ENCODE results near the gene CHRNA1.

CHRNA1 gene

DNA sequence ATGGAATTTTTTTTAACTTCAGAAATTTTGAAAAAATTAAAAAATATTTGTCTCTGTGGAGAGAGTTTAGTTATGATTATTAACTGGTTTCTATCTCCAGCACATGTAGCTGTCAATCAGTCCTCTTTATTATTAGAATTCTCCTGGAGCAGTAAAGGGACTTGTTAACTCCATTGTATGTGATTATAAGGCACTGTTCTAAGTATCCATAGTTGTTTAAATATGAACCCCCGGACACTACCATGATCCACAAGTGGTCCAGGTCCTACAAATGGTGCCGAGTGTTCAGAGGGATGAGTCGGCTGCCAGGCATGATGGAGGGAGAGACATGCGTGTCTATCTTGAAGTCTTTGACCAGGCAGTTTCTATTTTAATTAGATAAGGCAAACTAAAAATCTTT lies 492 bp downstream of the CHRNA1 start:
- H3K4me3 ChIP-seq (ENCODE audit: low read depth, low read length): no peak overlapping the region
- ChIA-PET POLR2A (no interaction called here), CTCF (interaction anchor here (0.7 to 9.7 kb wide), 10 partner anchors 8 to 235 kb away, joined by 3 to 96 read pairs (median 21); no protein-coding TSS in a partner anchor)
- no peak for DNase-seq (ENCODE audit: low read depth, low spot score)
- TF ChIP-seq, protein P1, sequence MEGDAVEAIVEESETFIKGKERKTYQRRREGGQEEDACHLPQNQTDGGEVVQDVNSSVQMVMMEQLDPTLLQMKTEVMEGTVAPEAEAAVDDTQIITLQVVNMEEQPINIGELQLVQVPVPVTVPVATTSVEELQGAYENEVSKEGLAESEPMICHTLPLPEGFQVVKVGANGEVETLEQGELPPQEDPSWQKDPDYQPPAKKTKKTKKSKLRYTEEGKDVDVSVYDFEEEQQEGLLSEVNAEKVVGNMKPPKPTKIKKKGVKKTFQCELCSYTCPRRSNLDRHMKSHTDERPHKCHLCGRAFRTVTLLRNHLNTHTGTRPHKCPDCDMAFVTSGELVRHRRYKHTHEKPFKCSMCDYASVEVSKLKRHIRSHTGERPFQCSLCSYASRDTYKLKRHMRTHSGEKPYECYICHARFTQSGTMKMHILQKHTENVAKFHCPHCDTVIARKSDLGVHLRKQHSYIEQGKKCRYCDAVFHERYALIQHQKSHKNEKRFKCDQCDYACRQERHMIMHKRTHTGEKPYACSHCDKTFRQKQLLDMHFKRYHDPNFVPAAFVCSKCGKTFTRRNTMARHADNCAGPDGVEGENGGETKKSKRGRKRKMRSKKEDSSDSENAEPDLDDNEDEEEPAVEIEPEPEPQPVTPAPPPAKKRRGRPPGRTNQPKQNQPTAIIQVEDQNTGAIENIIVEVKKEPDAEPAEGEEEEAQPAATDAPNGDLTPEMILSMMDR (IDR thresholded peaks at IDR 0.05; ENCODE audit: insufficient read depth, low read length, missing control alignments): no peak

DNA sequence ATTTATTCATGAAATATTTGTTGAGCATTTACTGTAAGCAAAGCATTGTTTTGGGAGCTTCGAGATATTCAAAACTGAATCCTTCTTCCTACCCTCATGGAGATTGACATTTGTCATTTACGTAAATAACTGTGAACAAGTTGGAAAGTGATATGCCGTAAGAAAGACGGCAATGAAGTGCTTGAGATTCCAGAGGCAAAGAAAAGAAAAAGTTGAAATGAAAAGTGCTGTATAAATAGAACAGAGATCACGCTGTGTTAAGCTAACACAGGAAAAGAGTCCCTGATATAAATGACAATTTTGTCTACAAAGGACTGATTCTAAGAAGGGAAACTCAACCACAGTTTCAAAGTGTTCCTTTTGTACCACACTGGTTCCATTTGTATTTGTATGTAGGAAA lies 1.8 kb downstream of the CHRNA1 start:
- no peak for DNase-seq (ENCODE audit: low read depth, low spot score)
- TF ChIP-seq, protein P1 (IDR thresholded peaks at IDR 0.05; ENCODE audit: insufficient read depth, low read length, missing control alignments): no peak
- H3K4me3 ChIP-seq (ENCODE audit: low read depth, low read length): no peak overlapping the region
- CTCF ChIA-PET: interaction anchor here (1.3 to 9.7 kb wide), 8 partner anchors 10 to 228 kb away, joined by 5 to 96 read pairs (median 38); no protein-coding TSS in a partner anchor
- POLR2A ChIA-PET: no interaction called here

DNA sequence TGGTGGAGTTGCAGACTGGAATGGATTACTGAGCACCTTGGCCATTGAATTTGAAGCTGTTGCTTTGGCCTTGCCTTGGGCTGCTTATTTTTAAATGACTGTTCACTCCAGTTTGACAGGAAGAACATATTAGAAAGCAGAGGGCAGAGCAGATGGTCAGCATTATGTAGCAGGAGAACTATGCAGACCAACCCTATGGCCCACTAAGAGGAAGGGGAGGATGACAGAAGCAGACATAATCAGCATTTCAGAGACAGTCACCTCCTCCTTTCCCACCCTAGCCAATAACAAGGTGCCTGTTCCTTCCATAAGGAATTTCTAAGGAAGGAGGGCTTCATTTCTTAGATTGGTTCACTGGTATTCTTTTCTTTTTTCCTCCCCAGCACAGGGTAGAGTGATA lies 2.4 kb downstream of the CHRNA1 start:
- TF ChIP-seq, protein P1 (IDR thresholded peaks at IDR 0.05; ENCODE audit: insufficient read depth, low read length, missing control alignments): no peak
- ChIA-PET POLR2A (no interaction called here), CTCF (interaction anchor here (0.7 to 9.7 kb wide), 8 partner anchors 10 to 229 kb away, joined by 3 to 96 read pairs (median 38); no protein-coding TSS in a partner anchor)
- no peak for DNase-seq (ENCODE audit: low read depth, low spot score)
- H3K4me3 ChIP-seq (ENCODE audit: low read depth, low read length): no peak overlapping the region

DNA sequence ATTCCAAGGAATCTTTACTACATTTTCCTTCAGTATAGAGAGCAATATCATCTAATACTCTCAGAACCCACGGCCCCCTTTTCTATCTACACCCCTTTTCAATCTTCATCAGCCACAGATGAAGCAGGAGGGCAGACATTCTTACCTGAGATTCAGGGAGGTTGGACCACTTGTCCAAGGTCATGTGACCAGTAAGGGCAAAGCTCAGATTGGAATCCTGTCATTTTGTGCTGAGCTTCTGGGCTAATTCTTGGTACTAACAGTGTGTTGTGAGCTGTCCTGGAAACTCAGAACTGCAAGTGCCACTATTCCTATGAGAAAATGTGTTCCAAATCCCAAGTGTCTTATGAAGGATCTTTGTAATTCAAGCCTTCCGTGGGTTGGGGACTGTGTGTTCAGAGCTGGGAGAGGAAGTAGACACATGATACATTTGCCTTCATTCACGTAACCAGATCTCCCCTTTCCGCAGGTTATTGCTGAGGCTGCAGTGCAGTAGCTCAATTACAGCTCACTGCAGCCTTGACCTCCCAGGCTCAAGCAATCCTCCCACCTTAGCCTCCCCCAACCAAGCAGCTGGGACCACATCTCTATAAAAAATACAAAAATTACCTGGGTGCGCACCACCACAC lies 3.3 kb downstream of the CHRNA1 start:
- TF ChIP-seq, protein P1 (IDR thresholded peaks at IDR 0.05; ENCODE audit: insufficient read depth, low read length, missing control alignments): no peak

DNA sequence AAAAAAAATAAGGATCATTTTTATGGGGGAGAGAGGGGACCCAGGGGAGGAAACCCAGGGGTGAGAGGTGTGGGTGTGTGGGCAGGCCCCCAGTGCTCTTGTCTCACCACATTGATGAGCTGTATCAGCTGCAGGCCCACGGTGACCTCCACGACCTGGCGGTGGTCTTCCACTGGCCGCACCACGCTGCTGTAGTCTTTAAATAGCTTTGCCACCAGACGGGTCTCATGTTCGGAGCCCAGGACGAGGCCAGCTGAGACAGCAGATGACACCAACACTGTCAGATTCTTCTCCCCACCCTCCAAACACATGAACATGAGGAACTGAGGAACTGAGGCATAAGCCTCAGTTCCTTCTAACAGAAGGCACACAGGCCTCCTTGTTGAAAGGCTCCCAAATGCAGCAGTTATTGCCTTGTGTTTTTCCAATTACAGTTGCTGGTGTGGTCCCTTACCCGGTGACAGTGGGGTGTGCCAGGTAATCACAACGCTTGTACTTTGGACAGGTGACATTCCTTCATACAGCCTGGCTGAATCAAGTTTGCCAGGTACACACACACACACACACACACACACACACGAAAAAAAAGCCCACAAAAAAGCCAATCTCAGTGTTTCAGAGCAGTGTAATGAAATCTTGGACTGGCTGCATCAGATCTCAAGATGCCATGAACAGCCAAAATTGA lies 4.7 kb downstream of the CHRNA1 start:
- CTCF ChIA-PET: interaction anchor here (0.9 to 9.7 kb wide), 7 partner anchors 10 to 239 kb away, joined by 3 to 96 read pairs (median 4); no protein-coding TSS in a partner anchor
- TF ChIP-seq, protein P1 (IDR thresholded peaks at IDR 0.05; ENCODE audit: insufficient read depth, low read length, missing control alignments): no peak
- no peak for DNase-seq (ENCODE audit: low read depth, low spot score)
- POLR2A ChIA-PET: no interaction called here
- H3K4me3 ChIP-seq (ENCODE audit: low read depth, low read length): no peak overlapping the region

More for the DNA sequence above, 3.3 kb downstream of the CHRNA1 start:
- no peak overlapping the region for H3K4me3 ChIP-seq (ENCODE audit: low read depth, low read length)
- POLR2A ChIA-PET: no interaction called here
- no peak for DNase-seq (ENCODE audit: low read depth, low spot score)
- CTCF ChIA-PET: interaction anchor here (0.7 to 9.7 kb wide), 6 partner anchors 11 to 229 kb away, joined by 3 to 96 read pairs (median 46); no protein-coding TSS in a partner anchor

DNA sequence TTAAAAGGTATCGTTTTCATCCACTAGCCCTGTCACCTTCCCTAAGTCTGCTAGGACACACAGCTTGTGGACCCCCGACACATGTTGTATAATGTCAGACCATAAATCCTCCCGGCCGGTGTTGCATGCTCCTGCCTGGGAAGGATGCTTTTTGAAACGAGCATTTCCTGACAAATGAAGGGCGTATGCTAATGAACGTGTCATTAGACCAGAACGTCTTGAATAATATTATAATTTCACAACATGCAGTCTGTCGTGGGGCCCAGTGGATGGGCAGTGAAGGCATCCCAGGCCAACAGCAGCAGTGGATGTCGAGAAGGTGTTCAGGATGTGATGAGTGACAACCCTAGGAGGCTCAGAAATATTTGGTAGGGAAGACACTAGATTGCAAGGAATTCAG lies 7.5 kb downstream of the CHRNA1 start:
- no peak for DNase-seq (ENCODE audit: low read depth, low spot score)
- H3K4me3 ChIP-seq (ENCODE audit: low read depth, low read length): no peak overlapping the region
- POLR2A ChIA-PET: no interaction called here
- TF ChIP-seq, protein P1 (IDR thresholded peaks at IDR 0.05; ENCODE audit: insufficient read depth, low read length, missing control alignments): no peak
- CTCF ChIA-PET: interaction anchor here (9.7 to 13.1 kb wide), 2 partner anchors 8 to 232 kb away, joined by 96 to 345 read pairs; no protein-coding TSS in a partner anchor

Measured in AG04449 (cell line).